ENCODE data around the gene SMYD3. TPM values are rescaled to one million over a fixed set of nuclear protein-coding genes. Genes with fewer than 3 reads are reported as not detected.

Gene SMYD3
- total RNA-seq, 3 donors from 2014 or later: 16.8 to 28.8 (median 19.5) TPM

- no peaks in the 10 kb centered on the region for H3K9me3 ChIP-seq
- no peak overlapping the region for H3K4me3 ChIP-seq
- no peak overlapping the region for H3K27ac ChIP-seq
- no peaks in the 10 kb centered on the region for H3K27me3 ChIP-seq
- no peak for DNase-seq (ENCODE audit: low spot score in 2 of 2)
- intact Hi-C loops (cut with DNase I; ENCODE audit: low total_unique reads): no loop called here
- no peak for TF ChIP-seq CTCF (IDR thresholded peaks at IDR 0.05)
- TF ChIP-seq POLR2AphosphoS5 (IDR thresholded peaks at IDR 0.05): no peak
- no peak for TF ChIP-seq POLR2A (IDR thresholded peaks at IDR 0.05)
- H3K36me3 ChIP-seq: no peaks in the 10 kb centered on the region
- H3K4me1 ChIP-seq: no peaks in the 10 kb centered on the region
These were observed 212.8 kb downstream of the SMYD3 start for GRCh38 chr1:246294263-246294662.

GRCh38 chr1:246293366-246294121 is 213.5 kb downstream of the SMYD3 start:
- H3K4me1 ChIP-seq: no peaks in the 10 kb centered on the region
- no peak overlapping the region for H3K27ac ChIP-seq
- H3K27me3 ChIP-seq: no peaks in the 10 kb centered on the region
- no peak overlapping the region for H3K4me3 ChIP-seq
- H3K36me3 ChIP-seq: no peaks in the 10 kb centered on the region
- DNase-seq (ENCODE audit: low spot score in 2 of 2): no peak
- intact Hi-C loops (cut with DNase I; ENCODE audit: low total_unique reads): no loop called here
- TF ChIP-seq POLR2AphosphoS5 (IDR thresholded peaks at IDR 0.05): no peak
- TF ChIP-seq POLR2A (IDR thresholded peaks at IDR 0.05): no peak
- no peak for TF ChIP-seq CTCF (IDR thresholded peaks at IDR 0.05)
- H3K9me3 ChIP-seq: no peaks in the 10 kb centered on the region

GRCh38 chr1:246292571-246292970 is 214.5 kb downstream of the SMYD3 start:
- H3K27me3 ChIP-seq: no peaks in the 10 kb centered on the region
- no peaks in the 10 kb centered on the region for H3K36me3 ChIP-seq
- no peak for TF ChIP-seq POLR2AphosphoS5 (IDR thresholded peaks at IDR 0.05)
- no peak for TF ChIP-seq POLR2A (IDR thresholded peaks at IDR 0.05)
- TF ChIP-seq CTCF (IDR thresholded peaks at IDR 0.05): no peak
- H3K4me3 ChIP-seq: no peak overlapping the region
- intact Hi-C loops (cut with DNase I; ENCODE audit: low total_unique reads): no loop called here
- H3K27ac ChIP-seq: no peak overlapping the region
- no peaks in the 10 kb centered on the region for H3K4me1 ChIP-seq
- H3K9me3 ChIP-seq: no peaks in the 10 kb centered on the region
- DNase-seq (ENCODE audit: low spot score in 2 of 2): no peak

- no peaks in the 10 kb centered on the region for H3K36me3 ChIP-seq
- no peaks in the 10 kb centered on the region for H3K27me3 ChIP-seq
- H3K27ac ChIP-seq: no peak overlapping the region
- intact Hi-C loops (cut with DNase I; ENCODE audit: low total_unique reads): no loop called here
- H3K4me1 ChIP-seq: no peaks in the 10 kb centered on the region
- DNase-seq (ENCODE audit: low spot score in 2 of 2): no peak
- H3K9me3 ChIP-seq: no peaks in the 10 kb centered on the region
- TF ChIP-seq POLR2AphosphoS5 (IDR thresholded peaks at IDR 0.05): no peak
- no peak for TF ChIP-seq CTCF (IDR thresholded peaks at IDR 0.05)
- no peak for TF ChIP-seq POLR2A (IDR thresholded peaks at IDR 0.05)
- no peak overlapping the region for H3K4me3 ChIP-seq
These were observed 216.0 kb downstream of the SMYD3 start for GRCh38 chr1:246291127-246291526.

GRCh38 chr1:246283771-246284410 is 223.2 kb downstream of the SMYD3 start:
- Histone ChIP-seq H3K9me3 (no peaks in the 10 kb centered on the region), H3K27ac (no peak overlapping the region), H3K4me3 (no peak overlapping the region), H3K36me3 (no peaks in the 10 kb centered on the region), H3K27me3 (no peaks in the 10 kb centered on the region), H3K4me1 (no peaks in the 10 kb centered on the region)
- TF ChIP-seq CTCF (IDR thresholded peaks at IDR 0.05): no peak
- TF ChIP-seq POLR2A (IDR thresholded peaks at IDR 0.05): no peak
- no peak for TF ChIP-seq POLR2AphosphoS5 (IDR thresholded peaks at IDR 0.05)
- DNase-seq (ENCODE audit: low spot score in 2 of 2): no peak
- intact Hi-C loops (cut with DNase I; ENCODE audit: low total_unique reads): no loop called here
